ENCODE data around the gene PIM3.

DNA sequence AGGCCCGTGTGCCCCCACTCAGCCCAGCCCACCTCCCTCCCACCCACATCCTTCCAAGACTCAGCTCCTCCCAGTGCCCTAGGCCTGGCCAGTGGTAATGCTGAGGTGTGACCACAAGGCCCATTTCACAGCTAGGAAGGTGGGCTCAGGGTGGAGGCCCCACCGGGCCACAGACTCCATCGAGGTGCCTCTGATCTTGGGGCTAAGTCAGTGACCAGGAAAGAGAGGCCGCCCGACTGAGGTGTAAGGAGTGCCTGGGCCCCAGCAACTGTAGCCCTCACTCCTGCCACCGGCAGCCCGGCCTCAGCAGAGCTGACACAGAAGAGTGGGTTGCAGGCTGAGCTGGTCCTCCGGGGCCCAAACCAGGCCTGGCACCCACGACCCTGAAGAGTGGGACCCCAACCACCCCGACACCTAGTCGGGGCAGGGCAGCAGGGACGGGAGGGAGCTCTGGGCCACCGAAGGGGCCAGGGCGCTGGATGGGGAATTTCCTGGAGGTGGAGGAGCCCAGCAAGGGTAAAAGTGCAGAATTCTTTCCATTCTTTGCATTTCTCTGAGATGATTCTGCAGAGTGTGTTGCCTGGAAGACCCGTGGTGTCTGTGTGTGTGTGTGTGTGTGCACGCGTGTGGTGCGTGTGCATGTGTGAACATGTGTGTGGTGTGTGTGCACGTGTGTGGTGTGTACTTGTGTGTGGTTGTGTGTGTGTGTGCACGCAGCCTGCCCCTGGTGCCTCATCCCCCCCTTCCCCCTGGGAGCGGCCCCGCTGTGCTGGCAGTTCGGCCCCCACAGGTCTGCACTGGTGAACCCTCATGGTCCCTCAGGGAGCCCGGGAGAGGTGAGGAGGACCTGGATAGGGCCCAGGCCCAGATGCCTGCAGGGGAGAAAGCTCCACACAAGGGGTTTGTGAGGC, 8.3 kb upstream of the PIM3 start:
- TF ChIP-seq, protein P1, sequence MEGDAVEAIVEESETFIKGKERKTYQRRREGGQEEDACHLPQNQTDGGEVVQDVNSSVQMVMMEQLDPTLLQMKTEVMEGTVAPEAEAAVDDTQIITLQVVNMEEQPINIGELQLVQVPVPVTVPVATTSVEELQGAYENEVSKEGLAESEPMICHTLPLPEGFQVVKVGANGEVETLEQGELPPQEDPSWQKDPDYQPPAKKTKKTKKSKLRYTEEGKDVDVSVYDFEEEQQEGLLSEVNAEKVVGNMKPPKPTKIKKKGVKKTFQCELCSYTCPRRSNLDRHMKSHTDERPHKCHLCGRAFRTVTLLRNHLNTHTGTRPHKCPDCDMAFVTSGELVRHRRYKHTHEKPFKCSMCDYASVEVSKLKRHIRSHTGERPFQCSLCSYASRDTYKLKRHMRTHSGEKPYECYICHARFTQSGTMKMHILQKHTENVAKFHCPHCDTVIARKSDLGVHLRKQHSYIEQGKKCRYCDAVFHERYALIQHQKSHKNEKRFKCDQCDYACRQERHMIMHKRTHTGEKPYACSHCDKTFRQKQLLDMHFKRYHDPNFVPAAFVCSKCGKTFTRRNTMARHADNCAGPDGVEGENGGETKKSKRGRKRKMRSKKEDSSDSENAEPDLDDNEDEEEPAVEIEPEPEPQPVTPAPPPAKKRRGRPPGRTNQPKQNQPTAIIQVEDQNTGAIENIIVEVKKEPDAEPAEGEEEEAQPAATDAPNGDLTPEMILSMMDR (IDR thresholded peaks at IDR 0.05) = no peak
- no peak for TF ChIP-seq EP300 (IDR thresholded peaks at IDR 0.05)
